ENCODE results near the gene TTC9. TPM values are rescaled to one million over a fixed set of nuclear protein-coding genes. Genes with fewer than 3 reads are reported as not detected.
A peak's percentile ranks its signal among the peaks of the same experiment; 100 is the strongest.

Gene TTC9
- total RNA-seq, 1 experiment from 2014 or later: 3.6 TPM

DNA sequence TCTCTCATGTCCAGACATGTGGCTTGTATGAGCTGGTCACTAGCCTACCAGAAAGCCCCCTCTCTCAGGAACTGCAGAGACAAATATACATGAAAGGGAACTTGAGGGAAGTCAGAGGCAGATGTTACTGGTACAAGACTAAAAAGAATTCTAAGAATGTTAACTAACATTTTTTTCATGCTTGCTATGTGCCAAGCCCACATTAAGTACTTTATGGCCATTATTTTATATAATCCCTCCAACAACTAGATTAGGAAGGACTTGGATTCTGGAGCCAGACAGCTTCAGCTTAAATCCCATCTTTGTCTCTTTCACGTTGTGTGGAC lies 24.6 kb downstream of the TTC9 start:
- Histone ChIP-seq H3K79me2 (ENCODE audit: low read length) (no peaks in the 10 kb centered on the region), H4K20me1 (ENCODE audit: low read length) (no peaks in the 10 kb centered on the region), H3K4me1 (ENCODE audit: insufficient read depth, low read length) (peaks cover 27% of the 10 kb centered on the region), H3F3A (ENCODE audit: low read length, unreplicated experiment) (no peaks in the 10 kb centered on the region), H3K27me3 (ENCODE audit: low read length) (no peaks in the 10 kb centered on the region), H2AFZ (ENCODE audit: low read length) (0 out of 2 replicates have a peak overlapping the region, but pooled peaks have one; percentile 51), H3K4me3 (ENCODE audit: low read length) (no peak overlapping the region), H3K36me3 (ENCODE audit: low read depth, low read length) (no peaks in the 10 kb centered on the region), H3K27ac (ENCODE audit: low read length) (peak overlapping the region; percentile 91), H3K9ac (ENCODE audit: low read length) (no peak overlapping the region), H3K9me3 (ENCODE audit: low read length) (no peaks in the 10 kb centered on the region), H3K4me2 (ENCODE audit: low read length) (peak overlapping the region; percentile 76), H3K9me2 (replicated peaks; ENCODE audit: low read length) (no peaks in the 10 kb centered on the region)
- ChIA-PET POLR2A (ENCODE audit: unreplicated experiment) (no interaction called here), CTCF (interaction anchor here (0.5 kb wide), 1 partner anchor 152 kb away, joined by 5 read pairs; no protein-coding TSS in a partner anchor)
- intact Hi-C loops (cut with micrococcal nuclease): no loop called here
- BruUV-seq (replicated peaks): no TSS peak
- no peak; the same call in 1 of the 2 replicates for ATAC-seq
- TF ChIP-seq EZH2 (IDR thresholded peaks at IDR 0.05; ENCODE audit: low read length, unreplicated experiment): no peak
- DNase-seq: no peak

DNA sequence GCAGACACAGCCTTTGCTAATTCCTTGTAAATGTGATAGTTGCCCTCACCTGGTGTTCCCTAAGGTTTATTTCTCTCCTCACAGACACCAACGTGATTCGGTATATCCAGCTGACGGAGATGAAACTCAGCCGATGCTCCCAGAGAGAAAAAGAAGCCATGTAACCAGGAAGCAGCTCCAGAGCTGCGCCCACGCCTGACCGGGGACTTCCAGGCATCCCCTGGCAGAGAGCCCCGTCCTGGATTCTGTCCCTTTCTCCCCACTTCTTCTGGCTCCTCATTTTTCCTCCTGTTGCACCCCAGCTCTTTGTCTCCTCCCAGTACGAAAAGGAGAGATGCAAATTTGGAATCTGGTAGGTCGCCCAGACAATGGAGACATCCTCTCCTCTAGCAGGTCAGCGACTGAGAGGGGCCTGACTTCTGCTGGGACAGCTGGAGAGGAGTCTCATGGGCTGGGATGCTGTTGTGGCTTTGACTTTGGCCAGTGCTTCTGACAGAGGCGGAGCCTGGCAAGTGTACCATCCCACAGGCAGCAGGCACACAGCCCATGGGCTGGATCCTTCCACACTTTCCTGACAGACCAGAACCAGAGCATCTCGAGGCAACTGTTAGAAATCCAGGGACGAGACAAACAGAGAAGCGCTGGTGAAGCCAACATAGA lies 29.4 kb downstream of the TTC9 start:
- Histone ChIP-seq H3K4me3 (ENCODE audit: low read length) (no peak overlapping the region), H3K4me2 (ENCODE audit: low read length) (no peak overlapping the region), H4K20me1 (ENCODE audit: low read length) (no peaks in the 10 kb centered on the region), H3K36me3 (ENCODE audit: low read depth, low read length) (no peaks in the 10 kb centered on the region), H2AFZ (ENCODE audit: low read length) (no peak overlapping the region), H3K9me3 (ENCODE audit: low read length) (no peaks in the 10 kb centered on the region), H3K27me3 (ENCODE audit: low read length) (no peaks in the 10 kb centered on the region), H3K79me2 (ENCODE audit: low read length) (no peaks in the 10 kb centered on the region), H3K9me2 (replicated peaks; ENCODE audit: low read length) (no peaks in the 10 kb centered on the region), H3K4me1 (ENCODE audit: insufficient read depth, low read length) (peaks cover 4% of the 10 kb centered on the region), H3K27ac (ENCODE audit: low read length) (no peak overlapping the region), H3K9ac (ENCODE audit: low read length) (no peak overlapping the region), H3F3A (ENCODE audit: low read length, unreplicated experiment) (no peaks in the 10 kb centered on the region)
- TF ChIP-seq EZH2phosphoT487 (IDR thresholded peaks at IDR 0.05; ENCODE audit: borderline replicate concordance, low read length): no peak
- no peak for TF ChIP-seq EZH2 (IDR thresholded peaks at IDR 0.05; ENCODE audit: low read length, unreplicated experiment)
- TF ChIP-seq, protein P1, sequence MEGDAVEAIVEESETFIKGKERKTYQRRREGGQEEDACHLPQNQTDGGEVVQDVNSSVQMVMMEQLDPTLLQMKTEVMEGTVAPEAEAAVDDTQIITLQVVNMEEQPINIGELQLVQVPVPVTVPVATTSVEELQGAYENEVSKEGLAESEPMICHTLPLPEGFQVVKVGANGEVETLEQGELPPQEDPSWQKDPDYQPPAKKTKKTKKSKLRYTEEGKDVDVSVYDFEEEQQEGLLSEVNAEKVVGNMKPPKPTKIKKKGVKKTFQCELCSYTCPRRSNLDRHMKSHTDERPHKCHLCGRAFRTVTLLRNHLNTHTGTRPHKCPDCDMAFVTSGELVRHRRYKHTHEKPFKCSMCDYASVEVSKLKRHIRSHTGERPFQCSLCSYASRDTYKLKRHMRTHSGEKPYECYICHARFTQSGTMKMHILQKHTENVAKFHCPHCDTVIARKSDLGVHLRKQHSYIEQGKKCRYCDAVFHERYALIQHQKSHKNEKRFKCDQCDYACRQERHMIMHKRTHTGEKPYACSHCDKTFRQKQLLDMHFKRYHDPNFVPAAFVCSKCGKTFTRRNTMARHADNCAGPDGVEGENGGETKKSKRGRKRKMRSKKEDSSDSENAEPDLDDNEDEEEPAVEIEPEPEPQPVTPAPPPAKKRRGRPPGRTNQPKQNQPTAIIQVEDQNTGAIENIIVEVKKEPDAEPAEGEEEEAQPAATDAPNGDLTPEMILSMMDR (conservative IDR thresholded peaks at IDR 0.05; ENCODE audit: low read depth, low read length): no peak
- POLR2A ChIA-PET (ENCODE audit: unreplicated experiment): no interaction called here
- no peak for DNase-seq
- CTCF ChIA-PET: no interaction called here
- BruUV-seq (replicated peaks): no TSS peak
- intact Hi-C loops (cut with micrococcal nuclease): no loop called here
- no peak; the same call in 1 of the 2 replicates for ATAC-seq

DNA sequence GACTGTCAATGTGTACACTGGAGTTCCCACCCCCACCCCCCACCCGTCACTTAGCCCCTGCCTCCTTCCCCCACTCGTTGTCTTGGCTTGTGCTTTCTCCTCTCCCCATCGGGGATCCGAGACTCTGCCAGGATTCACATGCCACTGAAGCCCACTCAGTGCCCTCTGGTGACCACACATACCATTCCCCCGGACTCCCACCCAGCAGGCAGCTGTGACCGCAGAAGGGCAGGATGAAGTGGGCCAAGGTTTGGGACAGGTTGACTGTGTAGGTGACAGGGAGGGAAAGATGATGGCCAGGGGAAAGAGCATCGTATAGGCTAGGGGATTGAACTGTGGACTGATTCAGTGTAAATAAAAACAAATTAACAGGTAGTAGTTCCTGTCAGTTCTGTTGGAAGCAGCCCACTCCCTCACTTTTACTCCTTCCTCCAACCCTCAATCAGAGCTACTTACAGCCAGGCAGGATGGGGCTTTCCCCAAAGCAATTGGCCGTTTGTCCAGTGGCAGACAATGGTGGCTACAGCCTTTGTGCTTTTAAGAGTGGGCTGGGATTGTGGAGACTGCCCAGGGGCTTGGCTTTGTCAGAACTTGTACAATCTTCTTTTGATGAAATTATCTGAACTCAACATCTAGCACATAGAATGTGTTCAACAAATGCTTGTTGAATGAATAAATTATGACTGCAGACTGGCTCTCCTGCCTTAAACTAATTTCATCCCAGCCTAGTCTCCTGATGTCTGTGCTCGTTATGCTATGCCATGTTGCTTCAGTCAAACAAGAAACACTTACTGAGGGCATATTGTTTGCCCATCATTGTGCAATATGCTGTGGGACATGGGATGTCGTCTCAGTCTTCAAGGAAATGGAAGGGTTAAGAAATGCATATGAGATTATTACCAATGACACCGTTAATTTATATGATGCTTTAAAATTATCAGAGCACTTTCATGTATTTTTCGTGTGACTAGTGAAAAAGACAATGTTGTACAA lies 30.2 kb downstream of the TTC9 start:
- no peaks in the 10 kb centered on the region for H4K20me1 ChIP-seq (ENCODE audit: low read length)
- no peak overlapping the region for H3K27ac ChIP-seq (ENCODE audit: low read length)
- no peaks in the 10 kb centered on the region for H3K36me3 ChIP-seq (ENCODE audit: low read depth, low read length)
- no peaks in the 10 kb centered on the region for H3K79me2 ChIP-seq (ENCODE audit: low read length)
- no peaks in the 10 kb centered on the region for H3F3A ChIP-seq (ENCODE audit: low read length, unreplicated experiment)
- no peaks in the 10 kb centered on the region for H3K4me1 ChIP-seq (ENCODE audit: insufficient read depth, low read length)
- BruUV-seq (replicated peaks): TSS peak; percentile 41
- TF ChIP-seq, protein P1 (conservative IDR thresholded peaks at IDR 0.05; ENCODE audit: low read depth, low read length): no peak
- TF ChIP-seq EZH2 (IDR thresholded peaks at IDR 0.05; ENCODE audit: low read length, unreplicated experiment) (no peak), EZH2phosphoT487 (IDR thresholded peaks at IDR 0.05; ENCODE audit: borderline replicate concordance, low read length) (no peak)
- intact Hi-C loops (cut with micrococcal nuclease): no loop called here
- no peak overlapping the region for H2AFZ ChIP-seq (ENCODE audit: low read length)
- CTCF ChIA-PET: no interaction called here
- H3K9ac ChIP-seq (ENCODE audit: low read length): no peak overlapping the region
- no peak overlapping the region for H3K4me2 ChIP-seq (ENCODE audit: low read length)
- ATAC-seq (no peak), DNase-seq (no peak)
- H3K27me3 ChIP-seq (ENCODE audit: low read length): no peaks in the 10 kb centered on the region
- H3K9me3 ChIP-seq (ENCODE audit: low read length): no peaks in the 10 kb centered on the region
- H3K9me2 ChIP-seq (replicated peaks; ENCODE audit: low read length): no peaks in the 10 kb centered on the region
- POLR2A ChIA-PET (ENCODE audit: unreplicated experiment): no interaction called here
- no peak overlapping the region for H3K4me3 ChIP-seq (ENCODE audit: low read length)
